Glomerular visceral epithelial cell (primary cell): Measurements from ENCODE around the gene ROBO1.
A peak's percentile ranks its signal among the peaks of the same experiment; 100 is the strongest.
"Not testable (repeated sequence)": the region's sequence is repeated elsewhere in the genome, so short reads cannot be mapped to it uniquely, and the experiment has no call there.

Source experiments
- DNase-seq: peaks from one replicate; pipeline ENCODE4 v3.0.0-alpha.2; 2016; ENCODE audit errors: extremely low spot score

ROBO1 gene

DNA sequence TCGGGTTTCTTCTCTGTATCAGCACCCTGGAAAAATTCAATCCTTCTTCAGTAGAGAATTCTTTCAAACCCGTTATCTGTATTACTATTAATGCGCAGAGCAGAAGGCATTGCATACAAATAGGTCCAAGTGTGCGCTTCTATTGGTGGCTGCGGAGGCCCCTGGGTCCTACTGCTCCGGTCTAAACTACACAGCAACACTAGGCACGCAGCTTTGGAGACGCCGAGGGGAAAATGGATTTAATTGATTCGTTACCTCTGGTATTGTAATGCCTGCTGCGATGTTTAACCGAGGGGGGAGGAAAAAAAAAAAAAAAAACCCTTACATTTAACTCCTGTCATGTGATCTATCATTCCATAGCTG, at the start of gene ROBO1:
Gene ROBO1, minus strand, starts transcription at position 94 of the 363 bp plus-strand sequence.
- DNase-seq = peak; percentile 6

DNA sequence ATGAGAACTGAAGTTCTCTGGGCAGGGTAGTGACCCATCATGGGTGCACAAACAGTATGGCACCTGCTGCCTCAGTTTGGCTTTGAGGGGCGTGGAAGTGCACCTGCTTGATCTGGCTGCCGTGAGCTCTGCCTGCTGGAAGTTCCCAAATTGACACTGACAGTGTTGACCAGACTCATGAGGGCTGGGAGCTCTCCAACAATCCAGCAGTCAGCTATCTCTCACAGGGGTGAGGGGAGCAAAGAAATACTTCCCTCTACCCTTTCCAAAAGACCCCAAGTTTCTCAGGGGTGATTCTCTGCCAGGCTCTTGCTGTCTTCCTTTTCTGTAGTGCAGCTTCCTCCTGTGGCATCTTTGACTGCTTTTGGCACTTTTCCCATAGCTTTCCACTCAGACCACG, 49.4 kb upstream of the ROBO1 start:
- no peak for DNase-seq

DNA sequence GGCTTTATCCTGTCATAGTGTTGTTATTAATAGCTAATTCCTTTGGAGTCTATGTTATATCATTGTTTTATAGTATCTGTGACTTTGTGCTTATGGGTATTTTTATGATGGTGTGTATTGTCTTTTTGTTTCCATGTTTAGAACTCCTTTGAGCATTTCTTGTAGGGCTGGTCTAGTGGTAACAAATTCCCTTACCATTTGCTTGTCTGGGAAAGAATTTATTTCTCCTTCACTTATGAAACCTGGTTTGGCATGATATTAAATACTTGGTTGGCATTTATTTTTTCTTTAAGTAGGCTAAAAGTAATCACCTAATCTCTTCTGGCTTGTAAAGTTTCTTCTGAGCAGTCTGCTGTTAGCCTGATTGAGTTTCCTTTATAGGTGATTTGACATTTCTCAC, 47.7 kb upstream of the ROBO1 start:
- no peak for DNase-seq

DNA sequence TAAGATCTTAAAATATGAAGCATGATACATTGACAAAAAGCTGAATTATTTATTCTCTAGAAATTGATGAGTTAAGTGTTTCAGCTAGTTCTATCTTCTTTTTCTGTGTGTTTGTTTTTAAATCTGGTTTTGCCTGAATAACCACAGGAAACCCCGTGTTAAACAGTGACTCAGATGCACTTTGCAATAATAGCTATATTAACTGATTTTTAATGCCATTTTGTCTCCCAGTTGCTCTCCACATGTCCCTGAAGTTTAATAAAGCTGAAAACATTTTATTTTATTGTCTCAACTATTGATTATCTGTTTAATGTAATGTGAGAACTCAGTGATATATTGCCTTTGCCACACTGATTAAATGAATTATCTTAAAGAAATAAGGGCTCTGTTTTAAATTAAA, 42.8 kb upstream of the ROBO1 start:
- no peak for DNase-seq

DNA sequence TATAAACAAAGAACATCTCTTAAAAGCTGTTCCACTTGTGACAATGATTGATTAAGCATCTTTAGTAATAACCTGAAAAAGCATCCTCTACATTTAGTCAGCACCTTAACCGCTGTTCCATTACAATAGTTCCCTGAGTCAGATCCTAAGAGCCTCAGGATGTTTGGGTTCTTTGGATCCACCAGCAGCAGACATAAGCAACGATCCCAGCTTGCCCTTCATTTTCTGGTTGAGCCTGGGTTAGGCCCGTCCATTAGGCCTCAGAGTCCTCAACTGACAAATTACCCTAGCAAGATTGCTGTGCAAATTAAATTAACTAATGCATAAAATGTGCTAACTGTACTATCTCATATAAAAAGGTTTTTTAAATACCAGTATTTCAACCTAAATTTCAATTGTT, 42.3 kb upstream of the ROBO1 start:
- no peak for DNase-seq

DNA sequence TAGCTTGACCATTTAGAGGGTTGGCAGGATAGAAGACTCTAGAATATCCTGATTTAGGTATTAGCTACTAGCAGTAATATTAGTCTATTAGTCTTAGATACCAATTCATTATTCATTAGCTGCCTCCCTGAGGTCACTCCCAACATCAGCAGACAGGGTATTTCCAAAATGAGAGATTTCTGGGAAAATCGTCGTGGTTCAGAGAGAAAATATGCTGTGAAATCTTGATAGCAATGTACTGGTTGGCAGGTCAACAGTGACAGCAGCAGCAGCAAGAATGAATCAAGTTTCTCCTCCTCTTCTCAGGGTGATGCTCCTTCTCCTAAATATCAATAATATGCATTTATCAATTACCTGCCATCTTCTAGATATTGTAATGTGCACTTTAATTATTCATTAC, 41.3 kb upstream of the ROBO1 start:
- peak; percentile 1 for DNase-seq

DNA sequence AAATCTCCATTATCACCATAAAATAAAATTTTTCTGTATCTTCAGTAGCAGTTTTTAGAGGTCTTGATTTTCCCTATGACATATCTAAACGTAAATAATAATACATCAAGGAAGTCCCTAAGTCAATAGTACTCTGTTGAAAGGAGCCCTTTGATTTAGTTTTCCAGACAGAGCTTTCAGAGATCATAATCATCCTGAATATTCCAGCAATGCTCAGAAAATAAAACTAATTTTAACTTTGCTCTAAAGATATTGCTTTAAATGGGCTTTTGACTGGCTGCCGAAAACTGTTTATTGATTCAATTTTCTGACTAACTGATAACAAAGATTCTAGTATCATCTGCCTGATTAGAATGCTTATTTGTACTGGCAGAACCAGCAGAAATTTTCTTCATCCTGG, 40.7 kb upstream of the ROBO1 start:
- DNase-seq = no peak

DNA sequence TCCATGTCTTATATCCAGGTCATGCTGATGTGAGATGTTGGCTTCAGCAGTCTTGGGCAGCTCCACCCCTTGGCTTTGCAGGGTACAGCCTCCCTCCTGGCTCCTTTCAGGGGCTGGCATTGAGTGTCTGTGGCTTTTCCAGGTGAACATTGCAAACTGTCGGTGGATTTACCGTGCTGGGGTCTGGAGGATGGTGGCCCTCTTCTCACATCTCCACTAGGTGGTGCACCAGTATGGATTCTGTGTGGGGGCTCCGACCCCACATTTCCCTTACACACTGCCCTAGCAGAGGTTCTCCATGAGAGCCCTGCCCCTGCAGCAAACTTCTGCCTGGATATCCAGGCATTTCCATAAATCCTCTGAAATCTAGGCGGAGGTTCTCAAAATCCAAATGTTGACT, 22.4 kb upstream of the ROBO1 start:
- not testable (repeated sequence) for DNase-seq

DNA sequence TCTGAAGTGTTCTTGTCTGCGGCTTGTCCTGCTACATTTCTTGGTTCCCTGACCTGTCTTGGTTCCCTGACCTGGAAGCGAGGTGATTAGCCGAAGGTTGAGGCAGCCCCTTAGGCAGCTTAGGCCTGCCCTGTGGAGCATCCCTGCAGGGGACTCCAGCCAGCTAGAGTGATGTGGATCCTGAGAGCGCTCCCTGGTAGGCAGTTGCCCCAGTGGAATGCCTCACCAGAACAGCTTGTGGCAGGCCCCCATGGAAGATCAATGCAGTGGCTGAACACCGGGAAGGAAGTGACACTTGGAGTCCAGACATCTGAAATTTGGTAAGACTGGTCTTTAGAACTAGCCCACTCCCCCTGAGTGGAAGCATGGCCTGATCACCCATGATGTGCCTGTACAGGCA, 5.5 kb upstream of the ROBO1 start:
- DNase-seq = no peak

DNA sequence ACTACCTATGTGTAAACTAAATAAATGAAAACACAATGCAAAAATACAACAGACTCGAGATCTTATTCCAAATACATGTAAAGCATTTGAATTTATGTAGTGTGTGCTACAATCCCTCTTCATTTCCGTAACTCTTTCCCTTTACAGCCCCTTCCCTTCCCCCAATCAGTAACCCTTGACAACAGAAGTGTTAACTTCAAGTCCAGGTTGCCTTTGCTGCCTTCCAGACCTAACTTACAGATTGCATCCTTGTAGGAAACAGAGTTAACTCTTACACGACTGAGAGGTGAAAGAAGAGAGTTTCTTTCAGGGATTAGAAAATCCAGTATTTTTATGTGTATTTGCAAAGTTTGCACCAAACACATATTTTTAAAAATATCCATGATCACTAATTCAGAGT, 1.4 kb upstream of the ROBO1 start:
- no peak for DNase-seq

DNA sequence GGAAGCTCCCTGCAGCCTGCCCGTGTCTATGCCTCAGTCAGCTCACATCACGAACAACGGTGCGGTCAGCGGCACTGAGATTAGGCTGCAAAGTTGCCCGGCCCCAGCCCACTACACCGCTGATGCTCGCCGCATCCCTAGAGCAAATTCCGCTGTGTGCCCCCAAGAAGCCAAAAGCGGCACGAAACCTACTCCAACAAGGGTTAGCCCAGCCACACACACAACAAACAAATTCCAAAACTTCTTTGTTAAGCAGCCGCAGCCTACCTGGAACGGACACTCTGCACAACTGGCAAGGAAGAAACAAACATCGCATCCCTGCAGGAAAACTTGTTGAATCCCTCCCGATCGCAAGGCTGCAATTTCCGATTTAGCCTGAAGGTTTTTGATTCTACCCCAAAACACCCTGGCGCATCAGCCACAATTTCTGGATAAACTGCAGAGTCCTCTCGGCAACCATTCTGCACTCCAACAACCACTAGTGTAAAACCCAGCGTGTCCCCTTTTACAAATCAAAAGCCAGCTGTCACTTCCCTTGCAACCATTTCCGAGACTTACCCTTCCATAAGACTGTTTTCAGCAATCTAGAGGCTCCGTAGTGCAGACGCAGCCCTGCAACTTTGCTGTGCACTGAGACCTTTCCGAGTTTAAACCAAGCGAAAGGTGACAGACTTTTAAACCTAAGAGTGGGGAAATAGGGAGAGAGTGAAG, 449 bp downstream of the ROBO1 start:
- DNase-seq = peak; percentile 12

DNA sequence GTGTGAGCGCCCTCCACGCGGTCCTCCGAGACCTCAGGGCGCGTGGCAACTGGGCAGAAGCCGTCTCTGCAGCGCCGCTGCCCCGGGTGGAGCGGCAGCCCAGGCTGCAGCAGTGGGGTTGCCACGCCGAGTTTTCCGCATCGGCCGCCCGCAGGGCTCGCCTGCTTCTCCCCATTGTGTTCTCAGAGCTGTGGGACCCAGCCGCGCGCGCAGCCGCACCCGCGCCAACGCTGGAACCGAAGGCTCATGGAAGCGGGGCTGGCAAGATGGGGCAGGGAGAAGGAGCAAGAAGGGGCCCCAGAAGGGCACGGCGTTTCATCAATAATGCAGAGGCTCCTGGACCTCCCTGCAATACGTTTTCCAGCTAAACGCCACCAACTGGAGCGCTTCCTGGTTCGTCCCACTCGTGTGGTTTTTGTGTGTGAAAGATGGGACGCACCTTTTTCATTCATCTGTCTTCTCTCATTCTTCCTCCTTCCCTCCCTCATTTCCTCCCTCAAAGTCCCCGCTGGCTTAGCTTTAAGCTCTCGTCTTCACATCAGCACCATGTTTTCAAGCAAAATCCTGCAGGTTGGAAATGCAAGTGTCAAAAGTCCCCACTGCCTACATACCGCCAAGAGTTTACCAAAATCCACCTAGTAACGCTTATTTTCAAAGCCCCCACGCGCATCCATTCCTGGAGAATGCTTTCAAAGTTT, 1.2 kb downstream of the ROBO1 start:
- peak; percentile 22 for DNase-seq

DNA sequence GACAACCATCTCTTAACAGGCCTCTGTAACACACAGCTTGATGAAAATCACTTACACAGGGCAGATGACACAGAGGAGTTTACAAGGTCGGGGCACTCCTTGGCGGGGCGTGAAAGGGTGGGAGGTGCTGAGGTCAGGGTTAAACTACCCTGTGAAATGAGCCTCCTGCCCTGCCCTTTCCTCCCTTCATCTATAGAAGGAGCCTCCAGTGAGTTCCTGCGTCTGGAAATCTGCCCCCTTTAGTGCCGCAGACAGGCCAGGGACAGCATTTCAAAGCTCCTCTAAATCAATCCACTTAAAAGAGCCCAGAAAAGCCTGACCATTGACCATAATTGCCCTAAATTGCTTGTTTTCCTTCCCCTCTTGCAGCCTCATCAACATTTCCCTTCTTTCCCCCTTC, 1.9 kb downstream of the ROBO1 start:
- no peak for DNase-seq

DNA sequence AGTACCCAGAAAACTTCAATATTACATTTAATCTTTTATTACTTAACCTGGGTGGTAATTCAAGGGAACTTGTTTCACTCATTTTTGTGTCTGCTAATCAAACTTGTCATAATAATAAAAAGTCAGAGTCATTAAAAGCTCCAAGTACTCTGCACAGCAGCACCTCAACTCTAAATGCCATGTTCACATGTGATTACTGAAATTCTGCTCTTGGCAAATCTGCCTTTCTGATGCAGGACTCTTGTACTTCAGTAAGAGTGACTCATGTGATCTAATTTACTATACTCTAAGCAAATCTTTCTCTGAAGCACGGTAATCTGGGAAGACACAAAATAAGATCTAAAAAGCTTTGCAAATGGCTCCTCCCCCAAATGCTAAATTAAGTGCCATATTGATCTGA, 6.4 kb downstream of the ROBO1 start:
- no peak for DNase-seq

DNA sequence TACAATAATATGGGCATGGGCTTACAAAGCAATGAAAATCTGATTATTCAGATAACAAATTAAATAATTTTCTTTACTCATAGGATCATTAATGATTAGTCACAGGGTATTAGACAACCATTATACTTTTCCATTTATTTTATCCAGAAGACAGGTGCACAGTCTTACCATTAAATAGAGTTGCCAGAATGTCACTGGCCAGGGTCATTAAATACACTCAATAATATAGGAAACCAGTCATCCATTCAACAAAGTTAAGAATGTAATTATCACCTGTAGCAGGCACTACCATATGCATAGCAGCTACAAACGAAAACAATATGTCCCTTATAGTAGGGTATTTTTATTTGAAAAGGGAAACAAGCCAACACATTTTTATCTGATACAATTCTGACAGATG, 16.1 kb downstream of the ROBO1 start:
- DNase-seq = no peak

DNA sequence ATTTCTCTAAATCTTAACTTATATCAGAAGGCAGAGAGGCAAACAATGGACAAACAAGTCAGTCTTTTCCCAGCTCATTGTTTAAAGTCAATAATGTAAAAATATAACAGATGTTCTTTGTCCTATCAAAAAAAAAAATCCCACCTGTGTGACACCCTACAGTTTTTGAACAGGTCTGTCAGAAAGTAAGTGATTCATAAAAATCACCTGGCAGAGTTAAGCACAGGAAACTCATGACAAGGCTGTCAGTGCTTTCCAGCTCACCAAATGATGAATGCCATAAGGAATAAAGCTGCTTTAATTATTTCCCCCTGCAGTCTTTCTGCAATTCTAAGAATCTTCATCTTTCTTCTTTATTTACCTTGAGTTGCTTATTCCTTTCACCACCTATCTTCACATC, 30.3 kb downstream of the ROBO1 start:
- no peak for DNase-seq

DNA sequence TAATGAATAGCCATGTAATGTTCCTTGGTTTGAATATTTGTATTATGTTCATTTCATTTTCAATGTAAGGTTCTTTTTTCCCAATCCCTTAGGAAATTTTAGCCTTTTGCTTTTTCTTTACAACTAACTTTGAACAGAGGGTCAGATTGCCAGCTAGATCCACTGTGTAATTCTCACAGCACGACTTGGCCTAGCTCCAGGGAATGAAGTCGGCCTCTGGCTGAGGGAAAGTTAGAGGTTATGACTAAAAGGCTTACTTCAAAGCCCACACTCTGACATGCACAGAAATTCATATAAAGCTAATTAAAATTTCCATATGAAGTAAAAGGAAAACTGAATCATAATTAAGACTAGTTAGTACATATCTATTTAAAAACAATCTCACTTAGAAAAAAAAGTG, 38.7 kb downstream of the ROBO1 start:
- peak; percentile 58 for DNase-seq

DNA sequence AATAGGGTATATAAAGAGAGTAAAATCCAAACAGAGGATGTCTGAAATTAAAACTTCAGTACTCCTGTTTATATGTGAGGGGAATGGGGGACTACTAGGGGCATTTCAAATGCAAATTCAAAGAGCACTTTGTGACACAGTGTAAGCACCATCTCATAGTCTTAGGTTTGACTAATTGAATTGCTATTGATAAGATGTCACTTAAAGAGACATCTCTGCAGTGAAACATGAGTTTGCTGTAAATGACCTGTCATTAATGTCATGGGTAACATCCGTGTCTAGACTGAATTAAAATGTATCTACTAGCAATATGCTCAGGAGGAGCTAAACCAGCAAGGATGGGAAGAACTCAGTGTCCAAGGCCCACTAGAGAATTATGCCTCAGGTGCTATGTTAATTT, 41.0 kb downstream of the ROBO1 start:
- DNase-seq = no peak

DNA sequence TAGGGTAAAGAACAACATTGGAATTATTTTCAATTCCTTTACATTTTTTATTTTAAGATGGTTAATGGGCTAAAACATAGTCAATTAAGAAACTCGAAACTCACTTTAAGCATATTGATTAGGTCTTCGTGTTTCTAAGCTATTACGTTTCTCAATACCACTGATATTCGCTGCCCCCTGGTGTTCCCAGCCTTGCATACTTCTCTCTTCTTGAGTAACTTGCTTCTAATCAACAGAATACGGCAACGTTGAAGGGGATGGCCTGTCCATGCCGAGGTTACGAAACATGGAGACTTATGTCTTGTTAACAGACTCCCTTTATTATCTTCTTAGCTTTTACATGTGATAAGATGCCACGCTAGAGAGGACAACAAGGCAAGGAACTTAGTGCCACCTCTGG, 43.6 kb downstream of the ROBO1 start:
- no peak for DNase-seq

DNA sequence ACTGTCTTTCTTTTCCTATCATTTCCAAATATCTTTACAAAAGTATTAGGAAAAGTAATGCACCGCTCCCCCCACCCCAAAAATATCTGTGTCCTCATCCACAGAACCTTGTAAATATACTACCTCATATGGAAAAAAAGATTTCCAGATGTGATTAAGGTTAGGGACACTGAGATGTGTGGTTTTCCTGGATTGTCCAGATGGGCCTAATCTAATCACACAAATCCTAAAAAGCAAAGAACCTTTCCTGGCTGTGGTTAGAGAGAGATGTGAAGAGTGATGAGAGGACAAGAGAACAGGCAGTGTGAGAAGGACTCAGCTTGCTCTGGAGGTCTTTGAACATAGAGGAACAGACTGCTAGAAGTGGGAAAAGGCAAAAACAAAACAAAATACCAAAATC, 77.7 kb downstream of the ROBO1 start:
- no peak for DNase-seq

DNA sequence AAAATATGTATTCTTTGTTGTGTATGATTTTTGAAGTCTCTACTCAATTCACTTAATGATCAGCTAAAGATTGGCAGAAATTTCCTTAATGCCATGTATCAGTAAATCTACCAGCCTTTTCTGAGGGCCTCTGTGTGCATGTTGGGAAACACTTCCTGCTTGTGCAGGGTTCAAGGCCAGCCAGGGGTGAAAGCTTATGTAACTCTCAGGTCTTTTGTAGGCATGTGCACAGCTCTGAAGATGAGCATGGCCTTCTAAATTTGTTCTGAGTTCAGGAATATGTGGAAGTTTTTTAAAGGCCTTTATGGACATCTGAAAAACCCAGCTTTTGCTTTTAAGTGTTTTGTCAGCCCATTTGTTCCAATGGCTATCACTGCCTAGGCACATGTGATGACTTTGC, 82.7 kb downstream of the ROBO1 start:
- DNase-seq = no peak

DNA sequence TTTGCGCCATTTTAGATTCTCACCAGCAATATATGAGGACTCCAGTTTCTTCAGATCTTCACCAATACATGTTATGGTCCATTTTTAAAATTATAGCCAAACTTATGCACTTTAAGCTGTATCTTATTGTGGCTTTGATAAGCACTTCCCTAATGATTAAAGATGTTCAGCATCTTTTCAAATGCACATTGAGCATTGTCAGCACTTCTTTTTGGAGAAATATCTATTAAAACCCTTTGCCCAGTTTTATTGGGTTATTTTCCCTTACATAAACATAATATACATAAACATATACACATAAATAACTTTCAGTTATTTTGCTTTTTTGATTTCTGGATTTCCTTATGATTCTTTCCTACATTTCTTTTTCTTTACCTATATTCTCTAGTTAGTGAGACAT, 83.8 kb downstream of the ROBO1 start:
- DNase-seq = no peak

DNA sequence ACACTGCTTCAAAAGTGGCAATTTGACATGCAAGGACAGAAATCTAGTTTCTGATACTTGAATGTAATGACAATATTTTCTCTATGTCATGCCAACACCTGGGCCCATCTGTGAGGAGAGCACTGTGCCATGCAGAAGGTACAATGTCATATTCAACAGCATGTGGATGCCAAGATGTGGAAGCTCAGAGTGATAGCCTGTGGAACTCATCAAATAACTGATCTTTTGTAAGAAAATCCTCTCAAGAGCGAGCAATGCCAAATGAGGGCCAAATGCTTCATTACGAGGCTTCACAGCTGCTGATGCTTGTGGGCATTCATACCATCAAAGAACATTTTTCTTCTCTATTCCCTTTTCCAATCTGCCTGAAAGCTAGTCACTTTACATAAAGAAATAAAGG, 95.1 kb downstream of the ROBO1 start:
- DNase-seq = no peak

DNA sequence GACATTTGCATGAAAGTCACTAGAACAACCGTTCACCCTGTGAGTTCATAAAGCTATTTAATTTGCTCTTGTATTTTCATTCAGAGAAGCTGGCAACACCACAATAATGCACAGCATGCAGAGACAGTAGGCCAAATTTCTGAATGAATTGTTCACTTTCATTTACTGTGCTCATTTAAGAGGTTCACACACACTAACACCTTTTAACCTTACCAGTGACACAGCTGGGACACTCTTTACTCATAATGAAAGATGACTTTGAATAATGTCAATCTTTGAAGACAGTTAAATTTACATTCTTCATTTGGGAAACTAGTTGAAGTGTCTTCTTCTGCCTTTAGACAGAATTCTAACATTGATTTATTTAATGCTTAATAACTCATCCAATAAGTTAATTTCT, 95.7 kb downstream of the ROBO1 start:
- no peak for DNase-seq
